Nephron progenitor cell (in vitro differentiated cells): Measurements from ENCODE around the gene CMIP.
"Not testable (repeated sequence)": the region's sequence is repeated elsewhere in the genome, so short reads cannot be mapped to it uniquely, and the experiment has no call there.

Source experiments
- DNase-seq: peaks from one replicate; pipeline ENCODE4 v3.0.0; 2021
- H3K27ac Mint-ChIP-seq: 2 replicates; pipeline ENCODE4 v1.8.0; 2021; ENCODE audit warnings: mild to moderate bottlenecking, moderate library complexity, mixed read lengths
- H3K27me3 Mint-ChIP-seq: 2 replicates; pipeline ENCODE4 v1.8.0; 2021; ENCODE audit warnings: mild to moderate bottlenecking, low read depth, mixed read lengths; ENCODE audit not compliant: poor library complexity
- H3K36me3 Mint-ChIP-seq: 2 replicates; pipeline ENCODE4 v1.8.0; 2021; ENCODE audit warnings: low read depth, mixed read lengths
- H3K4me1 Mint-ChIP-seq: 2 replicates; pipeline ENCODE4 v1.8.0; 2021; ENCODE audit warnings: mixed read lengths
- H3K4me3 Mint-ChIP-seq: 2 replicates; pipeline ENCODE4 v1.8.0; 2021; ENCODE audit warnings: mild to moderate bottlenecking, moderate library complexity, mixed read lengths
- H3K9me3 Mint-ChIP-seq: 2 replicates; pipeline ENCODE4 v1.8.0; 2021; ENCODE audit warnings: mild to moderate bottlenecking, moderate library complexity, mixed read lengths
- TF ChIP-seq, protein P1 (sequence below): fragments of 200-600 bp; sonication (generic); IDR thresholded peaks from 2 replicates; pipeline ENCODE4 v1.5.0; 2021; ENCODE audit warnings: antibody characterized with exemption

The CMIP gene

DNA sequence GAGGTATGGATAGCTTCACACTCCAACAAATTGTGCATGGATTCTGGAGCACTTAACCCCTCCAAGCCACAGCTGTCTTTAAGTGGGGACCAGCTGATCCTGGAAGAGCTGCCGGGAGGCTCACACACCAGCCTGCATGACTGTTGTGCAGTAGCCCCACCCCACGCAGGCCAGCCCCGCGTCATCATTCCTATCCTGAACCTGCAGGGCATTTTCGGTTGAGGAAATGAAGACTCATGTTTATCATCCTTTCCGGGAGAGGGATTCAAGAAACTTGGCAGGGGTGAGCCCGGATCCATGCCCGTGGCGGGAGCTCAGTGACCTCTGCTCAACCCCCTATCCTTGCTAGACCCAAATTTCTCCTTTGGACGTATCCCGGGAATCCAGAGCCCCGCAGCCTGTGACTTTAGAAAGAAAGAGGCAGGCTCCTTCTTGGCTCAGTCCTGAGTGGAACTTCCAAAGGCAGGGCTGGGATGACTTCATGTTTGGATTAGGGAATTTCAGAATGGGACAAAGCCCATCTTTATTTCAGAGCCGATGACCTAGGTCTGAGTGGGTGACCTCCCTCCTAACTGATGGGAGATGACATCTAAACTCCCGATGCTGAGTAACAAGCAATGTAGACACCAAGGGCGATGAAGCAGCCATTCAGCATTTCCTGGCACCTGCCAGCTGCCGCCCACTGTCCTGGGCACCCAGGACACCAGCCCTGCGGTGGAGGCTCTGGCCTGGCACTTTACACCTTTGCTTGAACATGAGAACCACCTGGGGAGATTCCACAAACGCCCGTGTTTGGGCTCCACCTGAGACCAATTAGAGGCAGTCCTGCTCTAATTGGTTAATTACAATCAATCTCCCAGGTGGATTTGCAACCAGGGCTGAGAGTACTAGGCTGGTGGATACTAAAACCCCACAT lies 43.3 kb upstream of the CMIP start:
- TF ChIP-seq, protein P1, sequence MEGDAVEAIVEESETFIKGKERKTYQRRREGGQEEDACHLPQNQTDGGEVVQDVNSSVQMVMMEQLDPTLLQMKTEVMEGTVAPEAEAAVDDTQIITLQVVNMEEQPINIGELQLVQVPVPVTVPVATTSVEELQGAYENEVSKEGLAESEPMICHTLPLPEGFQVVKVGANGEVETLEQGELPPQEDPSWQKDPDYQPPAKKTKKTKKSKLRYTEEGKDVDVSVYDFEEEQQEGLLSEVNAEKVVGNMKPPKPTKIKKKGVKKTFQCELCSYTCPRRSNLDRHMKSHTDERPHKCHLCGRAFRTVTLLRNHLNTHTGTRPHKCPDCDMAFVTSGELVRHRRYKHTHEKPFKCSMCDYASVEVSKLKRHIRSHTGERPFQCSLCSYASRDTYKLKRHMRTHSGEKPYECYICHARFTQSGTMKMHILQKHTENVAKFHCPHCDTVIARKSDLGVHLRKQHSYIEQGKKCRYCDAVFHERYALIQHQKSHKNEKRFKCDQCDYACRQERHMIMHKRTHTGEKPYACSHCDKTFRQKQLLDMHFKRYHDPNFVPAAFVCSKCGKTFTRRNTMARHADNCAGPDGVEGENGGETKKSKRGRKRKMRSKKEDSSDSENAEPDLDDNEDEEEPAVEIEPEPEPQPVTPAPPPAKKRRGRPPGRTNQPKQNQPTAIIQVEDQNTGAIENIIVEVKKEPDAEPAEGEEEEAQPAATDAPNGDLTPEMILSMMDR: no peak
- no peak overlapping the region for H3K27ac Mint-ChIP-seq
- DNase-seq: no peak
- H3K4me3 Mint-ChIP-seq: no peak overlapping the region
- no peaks in the 10 kb centered on the region for H3K36me3 Mint-ChIP-seq
- H3K4me1 Mint-ChIP-seq: no peaks in the 10 kb centered on the region
- H3K27me3 Mint-ChIP-seq: peaks cover 28% of the 10 kb centered on the region
- H3K9me3 Mint-ChIP-seq: peaks cover 13% of the 10 kb centered on the region

DNA sequence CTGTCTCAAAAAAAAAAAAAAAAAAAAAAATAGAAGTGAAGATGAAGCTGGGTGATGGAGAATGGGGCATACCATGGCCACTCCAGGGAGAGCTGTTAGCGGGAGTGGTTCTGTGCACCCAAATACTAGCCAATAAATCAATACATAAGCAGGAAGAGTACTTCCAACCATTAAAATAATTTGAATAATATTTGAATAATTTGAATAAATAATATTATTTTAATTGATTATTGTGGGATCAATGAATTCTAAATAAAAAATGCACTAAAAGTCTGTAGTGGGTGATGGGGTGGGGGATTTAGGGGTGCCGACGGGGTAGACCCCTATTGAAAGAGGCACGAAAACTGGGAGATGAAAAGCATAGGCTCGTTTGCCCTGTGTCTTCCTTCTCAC lies 41.4 kb upstream of the CMIP start:
- Mint-ChIP-seq H3K36me3 (no peaks in the 10 kb centered on the region), H3K27me3 (peaks cover 28% of the 10 kb centered on the region), H3K27ac (no peak overlapping the region), H3K4me3 (no peak overlapping the region), H3K4me1 (no peaks in the 10 kb centered on the region), H3K9me3 (peaks cover 13% of the 10 kb centered on the region)
- TF ChIP-seq, protein P1: no peak
- no peak for DNase-seq

DNA sequence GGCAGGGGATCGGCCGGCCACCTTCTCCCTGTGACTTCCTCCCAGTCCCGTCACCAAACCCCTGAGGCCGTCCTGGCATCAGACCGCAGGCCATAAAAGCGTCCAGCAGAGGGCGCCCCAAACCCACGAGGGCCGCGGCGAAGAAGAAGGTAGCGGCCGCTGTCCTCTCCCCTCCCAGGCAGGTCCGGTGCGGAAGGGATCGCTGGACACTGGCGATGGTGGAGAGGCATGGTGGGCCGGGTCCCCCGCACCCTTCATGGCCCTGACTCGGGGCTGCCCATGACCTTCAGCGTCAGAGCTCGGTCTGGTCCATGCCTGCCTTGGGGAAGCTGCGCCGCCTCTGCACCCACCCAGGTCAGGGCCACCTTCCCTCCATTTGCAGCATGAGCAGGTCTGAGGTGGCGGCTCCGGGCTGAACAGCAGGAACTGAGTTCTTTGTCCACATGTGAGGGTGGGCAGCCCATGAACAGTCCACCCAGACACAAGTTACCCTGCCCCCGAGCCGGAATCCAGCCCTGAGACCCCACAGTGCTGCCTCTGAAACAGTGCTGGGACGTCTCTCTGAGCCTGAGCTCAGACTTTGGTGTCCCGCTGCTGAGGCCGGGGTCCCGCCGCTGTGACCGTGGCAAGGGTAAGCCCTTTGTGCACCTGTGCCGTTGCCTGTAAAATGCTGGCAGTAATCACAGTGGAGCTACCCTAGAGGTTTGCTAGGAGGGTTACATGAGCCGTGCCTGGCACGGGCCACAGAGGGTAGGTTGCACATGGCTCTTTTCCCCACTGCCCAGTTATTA lies 40.8 kb upstream of the CMIP start:
- Mint-ChIP-seq H3K27me3 (peaks cover 34% of the 10 kb centered on the region), H3K27ac (no peak overlapping the region), H3K4me1 (no peaks in the 10 kb centered on the region), H3K9me3 (peaks cover 13% of the 10 kb centered on the region), H3K36me3 (no peaks in the 10 kb centered on the region), H3K4me3 (no peak overlapping the region)
- peak; percentile 96 for DNase-seq
- TF ChIP-seq, protein P1: peak; percentile 96

DNA sequence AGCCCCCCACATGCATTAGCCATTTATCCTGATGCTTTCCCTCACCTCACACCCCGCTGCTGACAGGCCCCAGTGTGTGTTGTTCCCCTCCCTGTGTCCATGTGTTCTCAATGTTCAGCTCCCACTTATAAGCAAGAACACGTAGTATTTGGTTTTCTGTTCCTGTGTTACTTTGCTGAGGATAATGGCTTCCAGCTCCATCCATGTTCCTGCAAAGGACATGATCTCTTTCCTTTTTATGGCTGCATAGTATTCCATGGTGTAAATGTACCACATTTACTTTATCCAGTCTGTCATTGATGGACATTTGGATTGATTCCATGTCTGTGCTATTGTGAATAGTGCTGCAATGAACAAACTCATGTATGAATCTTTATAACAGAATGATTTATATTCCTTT lies 39.6 kb upstream of the CMIP start:
- H3K27ac Mint-ChIP-seq, H3K4me1 Mint-ChIP-seq, H3K9me3 Mint-ChIP-seq, H3K4me3 Mint-ChIP-seq, DNase-seq, H3K36me3 Mint-ChIP-seq: not testable (repeated sequence)
- peaks cover 35% of the 10 kb centered on the region for H3K27me3 Mint-ChIP-seq

DNA sequence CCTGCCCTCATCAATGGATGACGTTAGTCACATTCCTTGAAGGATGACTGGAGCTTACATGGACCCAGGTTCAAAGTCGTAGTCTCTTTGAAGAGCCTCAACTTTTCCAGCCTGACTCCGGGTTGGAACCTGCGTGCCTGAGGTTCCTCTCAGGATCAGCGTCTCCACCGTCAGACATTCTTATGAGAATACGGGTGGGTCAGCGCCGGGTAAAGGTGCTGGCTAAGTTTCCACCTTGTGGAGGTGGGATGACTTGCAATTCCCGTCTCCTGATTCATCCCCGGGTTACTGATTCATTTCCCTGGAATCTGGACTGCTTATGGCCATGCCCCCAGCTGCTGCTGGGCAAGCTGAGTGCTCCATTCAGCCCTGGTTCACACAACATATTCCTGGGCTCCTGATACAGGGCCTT lies 38.9 kb upstream of the CMIP start:
- H3K27ac Mint-ChIP-seq: no peak overlapping the region
- no peak for DNase-seq
- H3K36me3 Mint-ChIP-seq: no peaks in the 10 kb centered on the region
- H3K4me1 Mint-ChIP-seq: peaks cover 1% of the 10 kb centered on the region
- peaks cover 38% of the 10 kb centered on the region for H3K27me3 Mint-ChIP-seq
- TF ChIP-seq, protein P1: no peak
- H3K4me3 Mint-ChIP-seq: no peak overlapping the region
- H3K9me3 Mint-ChIP-seq: no peaks in the 10 kb centered on the region

DNA sequence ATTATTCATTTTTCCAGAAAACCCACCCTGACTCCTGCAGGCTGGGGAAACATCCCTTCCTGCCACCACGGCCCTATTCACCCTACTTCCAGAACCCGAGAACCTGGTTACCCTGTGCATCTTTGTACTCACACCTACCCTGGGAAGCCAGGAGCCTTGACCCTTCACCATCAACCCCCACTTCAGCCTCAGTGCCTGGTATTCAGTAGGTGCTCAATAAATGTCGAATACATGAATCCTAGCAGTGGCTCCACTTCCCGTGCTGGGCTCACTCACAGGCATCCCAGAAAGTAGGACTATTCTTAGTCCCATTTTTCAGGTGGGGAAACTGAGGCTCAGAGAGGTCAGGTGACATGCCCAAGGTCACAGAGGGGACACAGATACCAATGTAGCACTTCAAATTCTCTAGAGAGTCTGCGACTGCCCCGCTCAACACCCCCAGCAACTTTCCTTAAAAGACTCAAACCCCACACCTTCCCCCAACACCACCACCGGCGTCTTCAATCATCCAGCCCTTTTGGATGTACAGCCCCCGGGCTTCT lies 36.1 kb upstream of the CMIP start:
- Mint-ChIP-seq H3K4me1 (peaks cover 5% of the 10 kb centered on the region), H3K27me3 (peaks cover 39% of the 10 kb centered on the region), H3K4me3 (no peak overlapping the region), H3K9me3 (no peaks in the 10 kb centered on the region), H3K27ac (no peak overlapping the region), H3K36me3 (no peaks in the 10 kb centered on the region)
- TF ChIP-seq, protein P1: no peak
- no peak for DNase-seq
